Measurements from ENCODE around the gene RMDN2. TPM values are rescaled to one million over a fixed set of nuclear protein-coding genes. Genes with fewer than 3 reads are reported as not detected.

RMDN2 gene
- total and polyA plus RNA-seq, 10 of the 15 experiments (the other 5 are each of a cell fraction or from before 2014, with no cell fraction given), result 2.6 to 12.4 (median 9.2) TPM

DNA sequence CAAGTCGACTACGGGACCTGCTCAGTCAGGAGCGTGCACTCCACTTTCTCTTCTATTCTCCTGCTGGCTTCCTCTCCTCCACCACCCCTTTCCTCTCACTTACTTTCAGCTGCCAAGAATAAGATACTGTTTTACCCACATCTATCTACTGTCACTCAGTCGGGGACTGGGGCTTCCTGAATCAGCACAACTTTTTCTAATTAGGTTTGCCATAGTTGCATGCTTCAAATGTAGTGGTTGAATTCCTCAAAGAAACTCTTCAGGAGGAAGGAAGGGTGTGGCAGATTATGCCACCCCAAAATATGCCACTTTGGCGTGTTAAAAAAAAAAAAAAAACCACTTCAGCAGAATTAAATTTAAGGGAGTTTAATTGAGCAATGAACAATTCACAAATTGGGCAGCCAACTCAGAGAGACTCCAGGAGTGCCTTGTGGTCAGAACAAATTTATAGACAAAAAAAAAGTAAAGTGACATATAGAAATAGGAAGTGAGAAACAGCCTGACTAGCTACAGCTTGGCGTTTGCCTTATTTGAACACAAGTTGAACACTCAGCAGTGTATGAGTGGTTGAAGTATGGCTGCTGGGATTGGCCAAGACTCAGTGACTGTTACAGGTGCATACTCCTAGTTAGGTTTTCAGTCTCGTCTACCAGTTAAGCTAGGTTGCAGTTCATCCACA, 32.5 kb upstream of the RMDN2 start:
- SMC1A ChIA-PET (ENCODE audit: uncharacterized antibody, unreplicated experiment), result interaction anchor here (0.7 to 2.3 kb wide), 17 partner anchors 11 to 1169 kb away, joined by 3 to 18 read pairs (median 4); no protein-coding TSS in a partner anchor
- in situ Hi-C loops (cut with MboI), result no loop called here
- 2% methylated on average over 7 of the region's 7 CpGs for WGBS (ENCODE audit: insufficient coverage, insufficient replicate concordance, low lambda C conversion rate, missing lambda C conversion rate)
- no peak for TF ChIP-seq E4F1 (IDR thresholded peaks at IDR 0.05; ENCODE audit: borderline replicate concordance, partially characterized antibody)
- no peak for TF ChIP-seq EGR1 (IDR thresholded peaks at IDR 0.05; ENCODE audit: borderline replicate concordance in 1 of 2, low read depth in 2 of 2, low read length in 2 of 2)
- no peak for TF ChIP-seq YY1 (IDR thresholded peaks at IDR 0.05; ENCODE audit: low read depth, low read length)
- peak; percentile 43; the same call in 1 of the 2 replicates for TF ChIP-seq FOXM1 (IDR thresholded peaks at IDR 0.05; ENCODE audit: low read depth, low read length)
- TF ChIP-seq NR2F1 (conservative IDR thresholded peaks at IDR 0.05), result no peak
- TF ChIP-seq CBFB (IDR thresholded peaks at IDR 0.05; ENCODE audit: low read depth), result 0 out of 2 replicates have a peak, but pooled peaks have one; percentile 60
- no peak for TF ChIP-seq SMAD1 (IDR thresholded peaks at IDR 0.05; ENCODE audit: low read depth, partially characterized antibody)
- TF ChIP-seq POLR2A (IDR thresholded peaks at IDR 0.05; ENCODE audit: low read depth, low read length), result no peak
- TF ChIP-seq, protein P1, sequence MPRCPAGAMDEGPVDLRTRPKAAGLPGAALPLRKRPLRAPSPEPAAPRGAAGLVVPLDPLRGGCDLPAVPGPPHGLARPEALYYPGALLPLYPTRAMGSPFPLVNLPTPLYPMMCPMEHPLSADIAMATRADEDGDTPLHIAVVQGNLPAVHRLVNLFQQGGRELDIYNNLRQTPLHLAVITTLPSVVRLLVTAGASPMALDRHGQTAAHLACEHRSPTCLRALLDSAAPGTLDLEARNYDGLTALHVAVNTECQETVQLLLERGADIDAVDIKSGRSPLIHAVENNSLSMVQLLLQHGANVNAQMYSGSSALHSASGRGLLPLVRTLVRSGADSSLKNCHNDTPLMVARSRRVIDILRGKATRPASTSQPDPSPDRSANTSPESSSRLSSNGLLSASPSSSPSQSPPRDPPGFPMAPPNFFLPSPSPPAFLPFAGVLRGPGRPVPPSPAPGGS (IDR thresholded peaks at IDR 0.05; ENCODE audit: borderline replicate concordance, insufficient read depth, low read depth, low read length, poor library complexity, severe bottlenecking), result no peak
- TF ChIP-seq TCF12 (IDR thresholded peaks at IDR 0.05; ENCODE audit: low read depth, low read length), result 0 out of 2 replicates have a peak, but pooled peaks have one; percentile 45
- no peak for TF ChIP-seq CHD1 (IDR thresholded peaks at IDR 0.05; ENCODE audit: low read depth, low read length)
- peak; percentile 73; the same call in 1 of the 2 replicates for TF ChIP-seq IRF4 (IDR thresholded peaks at IDR 0.05; ENCODE audit: low read depth, low read length)
- TF ChIP-seq KAT2A (conservative IDR thresholded peaks at IDR 0.05; ENCODE audit: control insufficient read depth, low read depth, low read length), result no peak
- 0 out of 2 replicates have a peak, but pooled peaks have one; percentile 20 for TF ChIP-seq ZBTB33 (IDR thresholded peaks at IDR 0.05)
- peak; percentile 93 for TF ChIP-seq RUNX3 (IDR thresholded peaks at IDR 0.05; ENCODE audit: low read length)
- peak; percentile 73; the same call in 1 of the 2 replicates for TF ChIP-seq NBN (IDR thresholded peaks at IDR 0.05)

More for the DNA sequence above, 32.5 kb upstream of the RMDN2 start:
- ChIA-PET POLR2A (interaction anchor here (0.7 to 1.4 kb wide), 4 partner anchors 38 to 293 kb away, joined by 3 to 4 read pairs (median 4); no protein-coding TSS in a partner anchor), CTCF (interaction anchor here (0.6 to 7.3 kb wide), 15 partner anchors 16 to 801 kb away, joined by 3 to 82 read pairs (median 4); partner anchors contain the start of gene RMDN2), RAD21 (ENCODE audit: unreplicated experiment) (interaction anchor here (0.8 to 1.2 kb wide), 12 partner anchors 15 to 515 kb away, joined by 3 to 7 read pairs (median 4); partner anchors contain the start of gene RMDN2)
- BruUV-seq (replicated peaks), result no TSS peak
- peak; percentile 83 for ATAC-seq
- Histone ChIP-seq H3K9me3 (replicated peaks; ENCODE audit: control insufficient read depth, insufficient read depth, low read length) (peaks cover 2% of the 10 kb centered on the region; the same call in 1 of the 3 replicates), H3K4me3 (peak overlapping the region; percentile 22; the same call in 1 of the 2 replicates), H3K9ac (ENCODE audit: control insufficient read depth, insufficient read depth, low read length) (0 out of 2 replicates have a peak overlapping the region, but pooled peaks have one; percentile 22), H3K27me3 (replicated peaks in 1 of 2; ENCODE audit: control insufficient read depth in 2 of 2, insufficient read depth in 2 of 2, low read length in 1 of 2) (no peaks in the 10 kb centered on the region), H4K20me1 (ENCODE audit: control insufficient read depth, insufficient read depth) (no peaks in the 10 kb centered on the region), H3K27ac (ENCODE audit: control insufficient read depth, insufficient read depth) (peak overlapping the region; percentile 82), H3K4me1 (ENCODE audit: control insufficient read depth, insufficient read depth, low read length) (peaks cover 43% of the 10 kb centered on the region), H3K4me2 (ENCODE audit: control insufficient read depth, insufficient read depth) (peak overlapping the region; percentile 43), H3K79me2 (ENCODE audit: control insufficient read depth, insufficient read depth, low read length) (no peaks in the 10 kb centered on the region), H2AFZ (ENCODE audit: control insufficient read depth, low read depth, low read length) (peak overlapping the region; percentile 29; the same call in 1 of the 2 replicates), H3K36me3 (ENCODE audit: control insufficient read depth in 2 of 2, insufficient read depth in 2 of 2, low read length in 1 of 2) (no peaks in the 10 kb centered on the region)
- FAIRE-seq, result peak; percentile 68
- peak; percentile 69 for DNase-seq (ENCODE audit: low read depth, low spot score)
- intact Hi-C loops (cut with micrococcal nuclease; ENCODE audit: unreplicated experiment), result loop anchor here (1.0 to 10.0 kb wide), 8 partner anchors 33 to 480 kb away; partner anchors contain the start of genes CDC42EP3, CYP1B1 and RMDN2
